Measurements from ENCODE around the gene ZNF83.
"Not testable (repeated sequence)": the region's sequence is repeated elsewhere in the genome, so short reads cannot be mapped to it uniquely, and the experiment has no call there.

The ZNF83 gene

DNA sequence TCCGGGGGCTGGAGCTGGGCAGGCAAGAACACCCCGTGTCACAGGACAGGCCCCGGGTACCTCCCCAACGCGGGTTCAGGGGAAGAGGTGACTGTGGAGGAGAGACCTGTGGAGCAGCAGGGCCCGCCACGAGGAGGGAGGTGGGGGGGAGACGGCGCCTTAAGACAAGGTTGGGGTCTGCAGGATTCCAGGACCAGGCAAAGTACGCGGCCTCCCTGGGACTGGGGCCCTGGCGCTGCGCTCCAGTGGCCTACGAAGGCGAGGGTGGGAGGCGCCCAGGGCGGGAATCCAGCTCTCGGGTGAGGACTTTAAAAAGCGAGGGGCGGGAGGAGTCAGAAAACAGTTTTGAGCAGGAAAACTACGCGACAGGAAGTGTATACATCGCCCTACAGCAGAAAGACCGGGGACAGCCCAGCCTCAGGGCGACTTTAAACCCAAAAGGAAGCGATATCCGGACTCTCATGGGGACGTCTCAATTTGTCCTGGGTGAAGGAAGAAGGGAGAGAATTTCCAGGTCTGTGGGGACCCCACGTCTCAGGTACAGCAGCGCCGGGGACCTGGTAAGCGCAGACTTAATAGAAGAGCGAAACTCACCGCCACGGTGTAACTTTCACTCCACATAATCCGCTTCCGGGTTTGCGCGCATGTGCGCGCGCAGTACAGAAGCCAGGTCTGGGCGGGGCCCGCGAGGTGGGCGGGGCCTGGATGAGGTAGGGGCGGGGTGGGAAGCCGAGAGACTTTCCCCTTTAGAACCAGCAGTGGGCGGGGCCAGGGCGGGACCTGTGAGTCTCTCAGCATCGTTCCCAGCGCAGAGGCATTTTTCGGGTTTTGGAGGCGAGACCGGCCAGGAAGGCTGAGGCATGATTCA, at the start of gene ZNF83:
TSS of gene ZNF83 (minus strand) at position 638 of the 868 bp plus-strand sequence.
- Histone ChIP-seq H3K4me1 (ENCODE audit: control insufficient read depth, insufficient read depth, low read length) (peaks cover 4% of the 10 kb centered on the region), H3K9ac (ENCODE audit: low read depth, low read length) (peak within 1 kb of the TSS; percentile 89), H3K4me3 (ENCODE audit: low read depth, low read length) (peak within 1 kb of the TSS; percentile 96), H3K36me3 (ENCODE audit: control insufficient read depth, insufficient read depth, low read length) (no peaks in the 10 kb centered on the region), H3K27me3 (ENCODE audit: control insufficient read depth, insufficient read depth, low read length) (peaks cover 7% of the 10 kb centered on the region), H3K9me3 (ENCODE audit: control insufficient read depth, insufficient read depth, low read length) (no peaks in the 10 kb centered on the region)

DNA sequence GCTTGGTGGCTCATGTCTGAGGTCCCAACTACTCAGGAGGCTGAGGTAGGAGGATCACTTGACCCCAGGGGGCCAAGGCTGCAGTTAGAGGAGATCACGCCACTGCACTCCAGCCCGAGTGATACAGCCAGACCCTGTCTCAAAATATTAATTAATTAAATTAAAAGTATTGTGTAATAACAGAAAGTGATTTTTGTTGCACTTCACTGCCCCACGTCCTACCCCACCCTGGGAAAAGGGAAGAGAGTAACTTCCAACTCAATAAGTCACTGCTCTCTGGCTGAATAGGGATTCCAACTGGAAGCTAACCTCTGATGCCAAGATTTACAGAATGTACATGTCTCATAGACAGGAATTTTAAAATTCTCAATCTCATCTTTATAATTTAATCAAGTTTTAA, 49.5 kb upstream of the ZNF83 start:
- no peaks in the 10 kb centered on the region for H3K36me3 ChIP-seq (ENCODE audit: control insufficient read depth, insufficient read depth, low read length)
- no peak overlapping the region for H3K4me3 ChIP-seq (ENCODE audit: low read depth, low read length)
- H3K4me1 ChIP-seq (ENCODE audit: control insufficient read depth, insufficient read depth, low read length): peaks cover 2% of the 10 kb centered on the region
- H3K9me3 ChIP-seq (ENCODE audit: control insufficient read depth, insufficient read depth, low read length): no peaks in the 10 kb centered on the region
- peaks cover 8% of the 10 kb centered on the region for H3K27me3 ChIP-seq (ENCODE audit: control insufficient read depth, insufficient read depth, low read length)
- H3K9ac ChIP-seq (ENCODE audit: low read depth, low read length): no peak overlapping the region

DNA sequence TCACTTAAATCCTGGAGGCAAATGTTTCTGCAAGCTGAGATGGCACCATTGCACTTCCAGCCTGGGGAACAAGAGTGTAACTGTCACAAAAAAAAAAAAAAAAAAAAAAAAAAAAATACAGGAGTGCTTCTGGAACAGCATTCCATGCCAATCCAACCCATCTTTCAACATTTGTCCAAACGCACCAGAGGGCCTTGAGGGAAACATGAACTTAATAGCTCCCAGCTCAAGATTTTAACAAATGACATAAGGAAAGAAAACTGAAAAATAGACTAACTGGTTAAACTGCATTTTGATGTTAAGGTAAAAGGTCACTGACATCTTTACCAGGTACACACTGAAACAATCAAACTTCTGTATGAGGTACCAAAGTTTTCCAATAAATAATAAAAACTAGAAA, 47.7 kb upstream of the ZNF83 start:
- no peaks in the 10 kb centered on the region for H3K4me1 ChIP-seq (ENCODE audit: control insufficient read depth, insufficient read depth, low read length)
- no peaks in the 10 kb centered on the region for H3K36me3 ChIP-seq (ENCODE audit: control insufficient read depth, insufficient read depth, low read length)
- no peak overlapping the region for H3K9ac ChIP-seq (ENCODE audit: low read depth, low read length)
- H3K9me3 ChIP-seq (ENCODE audit: control insufficient read depth, insufficient read depth, low read length): no peaks in the 10 kb centered on the region
- no peaks in the 10 kb centered on the region for H3K27me3 ChIP-seq (ENCODE audit: control insufficient read depth, insufficient read depth, low read length)
- H3K4me3 ChIP-seq (ENCODE audit: low read depth, low read length): no peak overlapping the region

DNA sequence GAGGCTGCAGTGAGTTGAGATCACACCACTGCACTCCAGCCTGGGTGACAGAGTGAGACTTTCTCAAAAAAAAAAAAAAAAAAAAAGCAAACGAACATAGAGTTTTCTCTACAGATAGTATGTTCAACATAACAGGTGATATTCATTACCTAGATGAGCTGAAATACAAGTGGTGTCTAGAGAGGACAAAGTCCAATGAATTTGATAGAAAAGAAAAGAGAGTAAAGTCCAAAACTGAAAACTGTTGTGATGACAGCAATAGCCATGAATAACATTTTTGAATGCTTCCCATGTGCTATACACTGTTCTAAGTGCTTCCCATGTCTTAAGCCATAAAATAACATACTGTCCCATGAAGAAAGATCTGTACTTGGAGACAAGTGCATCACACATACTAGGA, 43.1 kb upstream of the ZNF83 start:
- H3K36me3 ChIP-seq (ENCODE audit: control insufficient read depth, insufficient read depth, low read length); H3K9me3 ChIP-seq (ENCODE audit: control insufficient read depth, insufficient read depth, low read length): not testable (repeated sequence)

DNA sequence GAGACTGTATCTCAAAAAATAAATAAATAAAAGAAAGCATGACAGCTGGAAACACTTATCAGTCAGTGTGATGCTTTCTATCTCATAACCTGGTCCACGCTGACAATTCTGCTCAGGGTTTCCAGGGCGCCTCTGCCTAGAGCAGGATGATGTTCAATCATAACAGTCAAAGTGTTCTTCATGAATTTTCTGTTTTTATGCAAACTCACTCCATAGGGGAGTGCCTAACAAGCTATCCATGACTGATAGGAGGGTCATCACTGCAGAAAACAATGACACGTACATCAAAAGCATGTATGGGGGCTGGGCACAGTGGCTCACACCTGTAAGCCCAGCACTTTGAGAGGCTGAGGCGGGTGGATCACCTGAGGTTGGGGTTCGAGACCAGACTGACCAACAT, 41.4 kb upstream of the ZNF83 start:
- H3K36me3 ChIP-seq (ENCODE audit: control insufficient read depth, insufficient read depth, low read length): peaks cover 4% of the 10 kb centered on the region
- H3K9me3 ChIP-seq (ENCODE audit: control insufficient read depth, insufficient read depth, low read length): no peaks in the 10 kb centered on the region
- no peak overlapping the region for H3K9ac ChIP-seq (ENCODE audit: low read depth, low read length)
- H3K4me1 ChIP-seq (ENCODE audit: control insufficient read depth, insufficient read depth, low read length): no peaks in the 10 kb centered on the region
- H3K4me3 ChIP-seq (ENCODE audit: low read depth, low read length): no peak overlapping the region
- no peaks in the 10 kb centered on the region for H3K27me3 ChIP-seq (ENCODE audit: control insufficient read depth, insufficient read depth, low read length)

More for the DNA sequence above, 43.1 kb upstream of the ZNF83 start:
- H3K4me1 ChIP-seq (ENCODE audit: control insufficient read depth, insufficient read depth, low read length); H3K27me3 ChIP-seq (ENCODE audit: control insufficient read depth, insufficient read depth, low read length); H3K4me3 ChIP-seq (ENCODE audit: low read depth, low read length); H3K9ac ChIP-seq (ENCODE audit: low read depth, low read length): not testable (repeated sequence)

DNA sequence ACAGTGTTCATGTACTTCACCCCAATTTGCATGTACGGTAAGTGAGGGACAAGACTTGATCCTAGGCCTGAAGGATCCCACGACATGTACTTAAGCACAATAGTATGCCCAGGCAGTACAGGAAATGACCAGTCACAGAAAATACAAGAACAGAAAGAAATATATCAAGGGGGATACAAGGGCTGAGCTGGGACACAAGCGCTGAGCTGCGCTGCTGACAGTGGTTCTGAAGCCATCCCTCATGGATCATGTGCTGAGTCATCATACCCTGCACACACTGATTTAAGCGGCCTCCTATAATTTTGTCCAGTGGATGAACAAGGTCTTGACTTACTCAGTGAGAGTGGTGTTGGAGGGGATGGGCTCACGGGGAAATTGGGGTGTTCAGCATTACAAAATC, 37.1 kb upstream of the ZNF83 start:
- not testable (repeated sequence) for H3K9ac ChIP-seq (ENCODE audit: low read depth, low read length); H3K36me3 ChIP-seq (ENCODE audit: control insufficient read depth, insufficient read depth, low read length); H3K4me3 ChIP-seq (ENCODE audit: low read depth, low read length); H3K4me1 ChIP-seq (ENCODE audit: control insufficient read depth, insufficient read depth, low read length); H3K27me3 ChIP-seq (ENCODE audit: control insufficient read depth, insufficient read depth, low read length); H3K9me3 ChIP-seq (ENCODE audit: control insufficient read depth, insufficient read depth, low read length)

DNA sequence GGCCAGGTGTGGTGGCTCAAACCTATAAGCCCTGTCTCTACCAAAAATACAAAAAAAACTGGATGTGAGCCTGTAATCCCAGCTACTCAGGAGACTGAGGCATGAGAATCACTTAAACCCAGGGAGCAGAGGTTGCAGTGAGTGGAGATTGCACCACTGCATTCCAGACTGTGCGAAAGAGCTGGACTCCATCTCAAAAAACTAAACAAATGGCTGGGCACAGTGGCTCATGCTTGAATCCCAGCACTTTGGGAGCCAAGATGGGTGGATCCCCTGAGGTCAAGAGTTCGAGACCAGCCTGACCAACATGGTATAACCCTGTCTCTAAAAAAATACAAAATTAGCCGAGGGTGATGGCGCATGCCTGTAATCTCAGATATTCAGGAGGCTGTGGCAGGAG, 34.9 kb upstream of the ZNF83 start:
- H3K9me3 ChIP-seq (ENCODE audit: control insufficient read depth, insufficient read depth, low read length): no peaks in the 10 kb centered on the region
- no peaks in the 10 kb centered on the region for H3K27me3 ChIP-seq (ENCODE audit: control insufficient read depth, insufficient read depth, low read length)
- H3K36me3 ChIP-seq (ENCODE audit: control insufficient read depth, insufficient read depth, low read length): peaks cover 4% of the 10 kb centered on the region
- peaks cover 7% of the 10 kb centered on the region for H3K4me1 ChIP-seq (ENCODE audit: control insufficient read depth, insufficient read depth, low read length)
- no peak overlapping the region for H3K4me3 ChIP-seq (ENCODE audit: low read depth, low read length)
- H3K9ac ChIP-seq (ENCODE audit: low read depth, low read length): no peak overlapping the region

DNA sequence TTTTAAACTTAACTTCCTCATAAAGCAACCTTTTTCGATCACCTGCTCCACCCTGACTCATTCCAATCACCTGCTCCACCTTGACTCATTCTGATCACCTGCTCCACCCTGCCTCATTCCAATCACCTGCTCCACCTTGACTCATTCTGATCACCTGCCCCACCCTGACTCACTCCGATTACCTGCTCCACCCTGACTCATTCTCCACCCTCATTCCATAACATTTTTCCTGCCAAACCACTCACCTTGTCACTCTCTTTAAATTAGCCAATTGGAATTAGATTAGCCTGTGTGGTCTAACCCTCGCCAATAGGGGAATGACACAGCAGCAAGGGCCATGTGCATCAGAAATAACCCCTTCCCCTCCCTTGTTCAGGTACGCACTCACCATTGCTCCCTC, 31.9 kb upstream of the ZNF83 start:
- H3K9ac ChIP-seq (ENCODE audit: low read depth, low read length): no peak overlapping the region
- no peaks in the 10 kb centered on the region for H3K9me3 ChIP-seq (ENCODE audit: control insufficient read depth, insufficient read depth, low read length)
- H3K27me3 ChIP-seq (ENCODE audit: control insufficient read depth, insufficient read depth, low read length): no peaks in the 10 kb centered on the region
- H3K36me3 ChIP-seq (ENCODE audit: control insufficient read depth, insufficient read depth, low read length): no peaks in the 10 kb centered on the region
- peaks cover 8% of the 10 kb centered on the region for H3K4me1 ChIP-seq (ENCODE audit: control insufficient read depth, insufficient read depth, low read length)
- H3K4me3 ChIP-seq (ENCODE audit: low read depth, low read length): no peak overlapping the region

DNA sequence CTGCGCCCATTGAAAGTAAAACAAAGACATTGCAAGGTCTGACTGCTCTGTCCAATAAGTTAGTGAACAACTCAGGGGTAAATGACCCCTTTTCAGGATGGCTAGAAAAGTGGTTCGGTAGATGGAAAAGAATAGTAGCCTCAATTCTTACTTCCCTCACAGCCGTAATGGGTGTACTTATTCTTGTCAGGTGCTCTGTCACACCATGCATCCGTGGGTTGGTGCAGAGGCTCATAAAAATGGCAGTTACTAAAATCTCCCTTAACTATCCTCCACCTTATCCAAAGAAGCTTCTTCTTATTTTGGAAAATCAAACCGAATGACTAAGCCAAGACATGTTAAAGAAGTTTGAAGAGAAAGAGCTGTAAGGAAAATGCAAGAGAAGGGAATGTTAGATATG, 31.4 kb upstream of the ZNF83 start:
- H3K4me1 ChIP-seq (ENCODE audit: control insufficient read depth, insufficient read depth, low read length): peaks cover 12% of the 10 kb centered on the region
- no peak overlapping the region for H3K4me3 ChIP-seq (ENCODE audit: low read depth, low read length)
- no peaks in the 10 kb centered on the region for H3K36me3 ChIP-seq (ENCODE audit: control insufficient read depth, insufficient read depth, low read length)
- no peaks in the 10 kb centered on the region for H3K9me3 ChIP-seq (ENCODE audit: control insufficient read depth, insufficient read depth, low read length)
- no peak overlapping the region for H3K9ac ChIP-seq (ENCODE audit: low read depth, low read length)
- no peaks in the 10 kb centered on the region for H3K27me3 ChIP-seq (ENCODE audit: control insufficient read depth, insufficient read depth, low read length)

DNA sequence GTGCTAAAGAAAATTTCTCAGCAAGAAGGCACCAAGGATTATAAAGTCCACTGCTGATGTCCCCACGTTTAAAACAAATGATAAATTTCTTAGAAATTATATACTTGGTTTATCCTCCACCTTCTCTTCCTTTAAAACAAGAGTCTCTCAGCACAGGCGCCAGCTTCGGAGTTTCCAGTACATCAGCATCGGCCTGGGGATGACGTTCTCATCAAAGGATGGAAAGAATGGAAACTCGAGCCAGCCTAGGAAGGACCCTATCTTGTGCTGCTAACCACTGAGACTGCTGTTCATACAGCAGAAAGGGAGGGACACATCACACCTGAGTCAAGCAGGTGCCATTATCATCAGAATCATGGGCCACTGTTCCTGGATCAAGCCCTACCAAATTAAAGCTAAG, 29.8 kb upstream of the ZNF83 start:
- H3K36me3 ChIP-seq (ENCODE audit: control insufficient read depth, insufficient read depth, low read length): no peaks in the 10 kb centered on the region

DNA sequence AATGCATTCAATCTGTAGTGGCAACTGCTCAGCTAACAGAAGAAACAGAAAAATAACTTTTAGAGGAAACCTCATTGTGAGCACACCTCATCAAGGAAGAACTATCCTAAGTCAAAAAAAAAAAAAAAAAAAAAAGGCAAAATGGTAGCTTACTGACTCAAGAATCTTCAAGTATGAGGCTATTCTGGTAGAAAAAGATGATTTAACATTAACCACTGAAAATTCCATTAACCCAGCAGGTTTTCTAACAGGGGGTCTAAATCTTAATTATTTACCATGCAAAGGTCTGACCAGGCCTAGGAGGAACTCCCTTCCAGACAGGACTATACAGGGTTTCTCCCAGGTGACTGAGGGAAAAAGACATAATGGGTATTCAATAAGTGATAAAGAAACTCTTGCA, 28.4 kb upstream of the ZNF83 start:
- Histone ChIP-seq H3K36me3 (ENCODE audit: control insufficient read depth, insufficient read depth, low read length) (no peaks in the 10 kb centered on the region), H3K4me1 (ENCODE audit: control insufficient read depth, insufficient read depth, low read length) (peaks cover 16% of the 10 kb centered on the region), H3K9ac (ENCODE audit: low read depth, low read length) (no peak overlapping the region), H3K4me3 (ENCODE audit: low read depth, low read length) (no peak overlapping the region), H3K9me3 (ENCODE audit: control insufficient read depth, insufficient read depth, low read length) (no peaks in the 10 kb centered on the region), H3K27me3 (ENCODE audit: control insufficient read depth, insufficient read depth, low read length) (no peaks in the 10 kb centered on the region)

More for the DNA sequence above, 29.8 kb upstream of the ZNF83 start:
- Histone ChIP-seq H3K9me3 (ENCODE audit: control insufficient read depth, insufficient read depth, low read length) (no peaks in the 10 kb centered on the region), H3K4me3 (ENCODE audit: low read depth, low read length) (no peak overlapping the region), H3K27me3 (ENCODE audit: control insufficient read depth, insufficient read depth, low read length) (no peaks in the 10 kb centered on the region), H3K4me1 (ENCODE audit: control insufficient read depth, insufficient read depth, low read length) (peaks cover 16% of the 10 kb centered on the region), H3K9ac (ENCODE audit: low read depth, low read length) (no peak overlapping the region)

DNA sequence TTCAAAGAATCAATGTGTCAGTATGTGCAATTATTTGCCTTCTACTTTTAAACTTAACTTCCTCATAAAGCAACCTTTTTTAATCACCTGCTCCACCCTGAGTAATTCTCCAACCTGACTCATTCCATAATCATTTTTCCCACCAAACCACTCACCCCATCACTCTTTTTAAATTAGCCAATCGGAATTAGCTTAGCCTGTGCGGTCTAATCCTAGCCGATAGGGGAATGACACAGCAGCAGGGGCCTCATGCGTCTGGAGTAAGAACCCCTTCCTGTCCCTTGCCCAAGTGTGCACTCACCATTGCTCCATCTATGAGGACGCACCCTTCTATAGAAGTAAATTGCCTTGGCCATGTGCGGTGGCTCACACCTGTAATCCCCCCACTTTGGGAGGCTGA, 27.4 kb upstream of the ZNF83 start:
- no peaks in the 10 kb centered on the region for H3K36me3 ChIP-seq (ENCODE audit: control insufficient read depth, insufficient read depth, low read length)
- no peak overlapping the region for H3K9ac ChIP-seq (ENCODE audit: low read depth, low read length)
- no peaks in the 10 kb centered on the region for H3K9me3 ChIP-seq (ENCODE audit: control insufficient read depth, insufficient read depth, low read length)
- H3K27me3 ChIP-seq (ENCODE audit: control insufficient read depth, insufficient read depth, low read length): no peaks in the 10 kb centered on the region
- H3K4me3 ChIP-seq (ENCODE audit: low read depth, low read length): no peak overlapping the region
- H3K4me1 ChIP-seq (ENCODE audit: control insufficient read depth, insufficient read depth, low read length): peaks cover 16% of the 10 kb centered on the region
